HepG2 (cell line): ENCODE measurements around the gene AGAP3. TPM values are rescaled to one million over a fixed set of nuclear protein-coding genes. Genes with fewer than 3 reads are reported as not detected.
A peak's percentile ranks its signal among the peaks of the same experiment; 100 is the strongest.

Source experiments
- AKAP8 ChIP-seq: sonication (generic); formaldehyde crosslinking; IDR thresholded peaks from 2 replicates; pipeline ENCODE4 v1.5.1; 2020; ENCODE audit warnings: mild to moderate bottlenecking, missing genetic modification reagents
- ARID2 ChIP-seq: sonication (generic); formaldehyde crosslinking; IDR thresholded peaks from 2 replicates; pipeline ENCODE4 v1.8.1; 2022; ENCODE audit warnings: mild to moderate bottlenecking, missing genetic modification reagents, borderline replicate concordance
- CREB3 ChIP-seq: sonication (generic); formaldehyde crosslinking; IDR thresholded peaks from 2 replicates; pipeline ENCODE4 v1.5.0; 2020; ENCODE audit warnings: missing genetic modification reagents
- MEF2D ChIP-seq: sonication (generic); formaldehyde crosslinking; IDR thresholded peaks from 2 replicates; pipeline ENCODE4 v1.5.1; 2020; ENCODE audit warnings: mild to moderate bottlenecking, missing genetic modification reagents
- MIER3 ChIP-seq: IDR thresholded peaks from 2 replicates; pipeline ENCODE4 v1.6.1; 2016; ENCODE audit warnings: missing compliant biosample characterization, borderline replicate concordance
- MXD4 ChIP-seq: IDR thresholded peaks from 2 replicates; pipeline ENCODE4 v1.6.1; 2016; ENCODE audit warnings: mild to moderate bottlenecking, missing biosample characterization, missing genetic modification reagents
- PAWR ChIP-seq: sonication (generic); formaldehyde crosslinking; IDR thresholded peaks from 2 replicates; pipeline ENCODE4 v1.4.0; 2020; ENCODE audit warnings: missing genetic modification reagents, mild to moderate bottlenecking, borderline replicate concordance
- PCBP2 ChIP-seq: fragments of 200-400 bp; formaldehyde crosslinking; optimal IDR thresholded peaks from 2 replicates; pipeline ENCODE3; 2018; ENCODE audit warnings: low read length, low read depth; ENCODE audit not compliant: poor library complexity, severe bottlenecking
- POLR2G ChIP-seq: fragments of 200-400 bp; formaldehyde crosslinking; IDR thresholded peaks from 2 replicates; pipeline ENCODE4 v1.6.1; 2018; ENCODE audit warnings: mild to moderate bottlenecking, low read depth, low read length, moderate library complexity
- UBTF ChIP-seq: sonication (generic); formaldehyde crosslinking; IDR thresholded peaks from 2 replicates; pipeline ENCODE4 v1.4.0; 2020; ENCODE audit warnings: mild to moderate bottlenecking, missing genetic modification reagents
- ZBTB21 ChIP-seq: sonication (generic); formaldehyde crosslinking; IDR thresholded peaks from 2 replicates; pipeline ENCODE4 v1.4.0; 2020; ENCODE audit warnings: missing genetic modification reagents
- ZBTB26 ChIP-seq: IDR thresholded peaks from 2 replicates; pipeline ENCODE4 v1.6.1; 2016; ENCODE audit warnings: missing compliant biosample characterization, missing genetic modification reagents, borderline replicate concordance
- ZBTB38 ChIP-seq: sonication (generic); formaldehyde crosslinking; IDR thresholded peaks from 2 replicates; pipeline ENCODE4 v1.5.1; 2020; ENCODE audit warnings: mild to moderate bottlenecking, missing genetic modification reagents
- ZNF234 ChIP-seq: sonication (generic); formaldehyde crosslinking; conservative IDR thresholded peaks from 2 replicates; pipeline ENCODE4 v1.5.1; 2020; ENCODE audit warnings: mild to moderate bottlenecking, missing genetic modification reagents
- ZNF24 ChIP-seq: fragments of 450-650 bp; IDR thresholded peaks from 2 replicates; pipeline ENCODE4 v1.6.1; 2017; ENCODE audit warnings: antibody characterized with exemption, mild to moderate bottlenecking
- ZNF256 ChIP-seq: sonication (generic); formaldehyde crosslinking; conservative IDR thresholded peaks from 2 replicates; pipeline ENCODE4 v1.4.0; 2020; ENCODE audit warnings: missing genetic modification reagents
- ZNF263 ChIP-seq: sonication (generic); formaldehyde crosslinking; IDR thresholded peaks from 2 replicates; pipeline ENCODE4 v1.4.0; 2020; ENCODE audit warnings: missing genetic modification reagents
- ZNF564 ChIP-seq: sonication (generic); formaldehyde crosslinking; IDR thresholded peaks from 2 replicates; pipeline ENCODE4 v1.8.1; 2023; ENCODE audit warnings: mild to moderate bottlenecking, missing genetic modification reagents
- ZNF646 ChIP-seq: sonication (generic); formaldehyde crosslinking; IDR thresholded peaks from 2 replicates; pipeline ENCODE4 v1.9.0; 2021; ENCODE audit warnings: mild to moderate bottlenecking, missing genetic modification reagents
- polyA plus RNA-seq, 8 experiments: library from polyadenylated mRNA; depleted of rRNA in 3 of 8; stranded (reverse) in 7 of 8; unstranded in 1 of 8; fragments of >200 nt; fragmentation: Illumina TruSeq in 4 of 8; extraction: Trizol in 4 of 8; gene quantifications; 2 replicates each; pipeline versions ENCODE4 v1.2.1 to v1.2.3, GENCODE V29; 2011 to 2016; ENCODE audit warnings: low read depth in 4 of 8, missing spikeins in 1 of 8, mixed read lengths in 1 of 8; ENCODE audit not compliant: insufficient read depth in 1 of 8
- total RNA-seq, 5 experiments: library from RNA; depleted of rRNA; stranded (reverse); fragments of >200 nt; fragmentation: Illumina TruSeq; extraction: Trizol; gene quantifications; 2 replicates each; pipeline ENCODE4 v1.2.3, GENCODE V29; 2016; ENCODE audit warnings: low read depth in 1 of 5

The AGAP3 gene
- total and polyA plus RNA-seq, 2 of the 13 experiments (the other 11 are each of a cell fraction or from before 2014, with no cell fraction given): 31.3 to 61.4 TPM

- TF ChIP-seq ZNF646 (no peak), ZNF263 (CRISPR knock-in tag) (peak; percentile 14; the same call in 1 of the 2 replicates), ZNF234 (CRISPR knock-in tag) (no peak), POLR2G (peak; percentile 53; the same call in 1 of the 2 replicates), ARID2 (no peak), MXD4 (CRISPR knock-in tag) (peak; percentile 64; the same call in 1 of the 2 replicates), ZBTB38 (CRISPR knock-in tag) (no peak; the same call in 1 of the 2 replicates), AKAP8 (peak; percentile 7; the same call in 1 of the 2 replicates), PAWR (CRISPR knock-in tag) (no peak), ZBTB21 (CRISPR knock-in tag) (no peak), MIER3 (CRISPR knock-in tag) (no peak), ZNF24 (no peak), UBTF (CRISPR knock-in tag) (peak; percentile 92; the same call in 1 of the 2 replicates), ZNF564 (no peak; the same call in 1 of the 2 replicates), MEF2D (no peak), ZBTB26 (no peak), CREB3 (CRISPR knock-in tag) (0 out of 2 replicates have a peak, but pooled peaks have one; percentile 34), ZNF256 (CRISPR knock-in tag) (no peak), PCBP2 (no peak)
Measured at GRCh38 chr7:151087245-151088018, 1.2 kb downstream of the AGAP3 start (continued).
